Esophagus squamous epithelium (tissue), 5 donors: ENCODE measurements around the gene EFHC1. TPM values are rescaled to one million over a fixed set of nuclear protein-coding genes. Genes with fewer than 3 reads are reported as not detected.

ENCODE experiments used
- DNase-seq: peaks from one replicate; lab custom pipeline; 2025; lab: John Stamatoyannopoulos, UW
- H3K27ac ChIP-seq, 4 donors: fragments of 200-600 bp; sonication (generic); one replicate each; pipeline ENCODE4 v1.5.1; 2016 to 2019; ENCODE audit warnings: mild to moderate bottlenecking in 1 of 4
- H3K27me3 ChIP-seq, 4 donors: fragments of 200-600 bp; sonication (generic); 1 replicate in 3 of 4; 2 replicates in 1 of 4; pipeline versions ENCODE4 v1.5.1 to v1.6.0; 2017 to 2021; ENCODE audit warnings: antibody characterized with exemption in 1 of 4
- H3K36me3 ChIP-seq, 3 donors: fragments of 200-600 bp; sonication (generic); one replicate each; pipeline ENCODE4 v1.5.1; 2016 to 2019
- H3K4me1 ChIP-seq, 3 donors: fragments of 200-600 bp; sonication (generic); one replicate each; pipeline ENCODE4 v1.5.1; 2017 to 2019
- H3K4me3 ChIP-seq, 4 donors: fragments of 200-600 bp; sonication (generic); 1 replicate in 3 of 4; 2 replicates in 1 of 4; pipeline ENCODE4 v1.5.1; 2016 to 2019; ENCODE audit warnings: mild to moderate bottlenecking in 2 of 4, moderate library complexity in 1 of 4
- H3K9me3 ChIP-seq, 3 donors: fragments of 200-600 bp; sonication (generic); one replicate each; pipeline ENCODE4 v1.5.1; 2016 to 2019
- CTCF ChIP-seq, 6 experiments: fragments of 450-650 bp in 4 of 6; fragments of 200-600 bp in 2 of 6; sonication (generic) in 2 of 6; IDR thresholded peaks; one replicate each; pipeline ENCODE4 v1.5.1; 2016 to 2019; ENCODE audit warnings: antibody characterized with exemption in 6 of 6, mild to moderate bottlenecking in 4 of 6, moderate library complexity in 4 of 6
- POLR2A ChIP-seq, 4 donors: fragments of 450-650 bp; IDR thresholded peaks; one replicate each; pipeline ENCODE4 v1.6.1; 2017; ENCODE audit warnings: antibody characterized with exemption in 4 of 4, mild to moderate bottlenecking in 4 of 4, moderate library complexity in 3 of 4
- WGBS, 2 donors: methylation state at CpG; one replicate each; pipeline ENCODE4 v1.1.5; 2018; 5-methylcytosine and 5-hydroxymethylcytosine counted together
- intact Hi-C: fragments of 100-400 bp; cut with DNase I; formaldehyde crosslinking; loops from one replicate; pipeline ENCODE4 v1.15.0; 2022
- total RNA-seq, 4 donors: library from RNA; depleted of rRNA; stranded (reverse); fragments of >200 nt; gene quantifications; one replicate each; pipeline ENCODE4 v1.1.0, GENCODE V29; 2016
- donor health status: DM: yes; HTN: yes; CAD: no.

Gene EFHC1
- total RNA-seq, 4 donors from 2014 or later, result 4.0 to 17.5 (median 9.9) TPM

- Histone ChIP-seq H3K9me3 (no peaks in the 10 kb centered on the region), H3K27ac (no peak overlapping the region), H3K4me1 (peaks cover 19 to 60% (median 35%) of the 10 kb centered on the region in 3 donors), H3K4me3 (no peak overlapping the region), H3K27me3 (peaks cover 0 to 49% (median 0%) of the 10 kb centered on the region in 4 donors), H3K36me3 (peaks cover 0 to 41% (median 0%) of the 10 kb centered on the region in 3 donors)
- 86 to 91% methylated on average over 8 to 11 of the region's 20 CpGs for WGBS, 2 donors
- intact Hi-C loops, result loop anchor here (5.0 kb wide), 1 partner anchor 75 kb away; the partner anchor contains the start of gene TRAM2
- DNase-seq, result no peak
- TF ChIP-seq POLR2A (IDR thresholded peaks at IDR 0.05), result no peak
- no peak for TF ChIP-seq CTCF (IDR thresholded peaks at IDR 0.05)
Measured at GRCh38 chr6:52502306-52503029, 82.3 kb downstream of the EFHC1 start.

- no CpG with 5 or more reads among the region's 5 CpGs for WGBS, 2 donors
- Histone ChIP-seq H3K4me3 (no peak overlapping the region), H3K9me3 (no peaks in the 10 kb centered on the region), H3K36me3 (peaks cover 0 to 49% (median 0%) of the 10 kb centered on the region in 3 donors), H3K27ac (peak overlapping the region; percentile 57 to 85 (median 73)), H3K27me3 (peaks cover 0 to 53% (median 0%) of the 10 kb centered on the region in 4 donors), H3K4me1 (peaks cover 19 to 60% (median 31%) of the 10 kb centered on the region in 3 donors)
- intact Hi-C loops, result loop anchor here (5.0 kb wide), 1 partner anchor 74 kb away; the partner anchor contains the start of gene TRAM2
- TF ChIP-seq CTCF (IDR thresholded peaks at IDR 0.05) (no peak), POLR2A (IDR thresholded peaks at IDR 0.05) (no peak)
- DNase-seq, result no peak
Measured at GRCh38 chr6:52503323-52503747, 83.2 kb downstream of the EFHC1 start.

GRCh38 chr6:52503851-52504781 lies 84.0 kb downstream of the EFHC1 start:
- Histone ChIP-seq H3K4me3 (peak overlapping the region in 3 of 4 donors; percentile 8 to 45 (median 12)), H3K27me3 (peaks cover 0 to 54% (median 0%) of the 10 kb centered on the region in 4 donors), H3K9me3 (no peaks in the 10 kb centered on the region), H3K4me1 (peaks cover 19 to 55% (median 29%) of the 10 kb centered on the region in 3 donors), H3K36me3 (peaks cover 3 to 57% (median 4%) of the 10 kb centered on the region in 3 donors), H3K27ac (peak overlapping the region; percentile 57 to 85 (median 73))
- no peak for TF ChIP-seq POLR2A (IDR thresholded peaks at IDR 0.05)
- TF ChIP-seq CTCF (IDR thresholded peaks at IDR 0.05), result no peak
- intact Hi-C loops, result loop anchor here (5.0 kb wide), 1 partner anchor 73 kb away; the partner anchor contains the start of gene TRAM2
- peak; percentile 41 for DNase-seq
- WGBS, 2 donors, result 4 to 48% methylated on average over 4 to 8 of the region's 24 CpGs

- intact Hi-C loops, result loop anchor here (5.0 kb wide), 1 partner anchor 73 kb away; the partner anchor contains the start of gene TRAM2
Measured at GRCh38 chr6:52504782-52505136, 84.6 kb downstream of the EFHC1 start.

More at GRCh38 chr6:52504782-52505136, 84.6 kb downstream of the EFHC1 start:
- TF ChIP-seq POLR2A (IDR thresholded peaks at IDR 0.05) (no peak), CTCF (IDR thresholded peaks at IDR 0.05) (no peak)
- Histone ChIP-seq H3K36me3 (peaks cover 6 to 63% (median 7%) of the 10 kb centered on the region in 3 donors), H3K27ac (peak overlapping the region; percentile 57 to 85 (median 73)), H3K4me1 (peaks cover 19 to 49% (median 24%) of the 10 kb centered on the region in 3 donors), H3K27me3 (peaks cover 0 to 49% (median 0%) of the 10 kb centered on the region in 4 donors), H3K9me3 (no peaks in the 10 kb centered on the region), H3K4me3 (no peak overlapping the region)
- WGBS, 2 donors, result 44 to 63% methylated on average over 4 to 5 of the region's 10 CpGs
- DNase-seq, result no peak
